Tibial nerve (tissue), 4 donors: Measurements from ENCODE around the gene SH3GL1.

ENCODE experiments used
- EP300 ChIP-seq, 2 donors: sonication (generic); formaldehyde crosslinking; IDR thresholded peaks; one replicate each; pipeline ENCODE4 v1.6.1; 2017; ENCODE audit warnings: antibody characterized with exemption in 2 of 2, mild to moderate bottlenecking in 1 of 2
- TF ChIP-seq, protein P1 (sequence below), 5 experiments: fragments of 200-600 bp in 3 of 5; fragments of 450-650 bp in 2 of 5; sonication (generic) in 3 of 5; IDR thresholded peaks; one replicate each; pipeline ENCODE4 v1.5.1; 2016 to 2019; ENCODE audit warnings: antibody characterized with exemption in 5 of 5, mild to moderate bottlenecking in 3 of 5, moderate library complexity in 2 of 5

DNA sequence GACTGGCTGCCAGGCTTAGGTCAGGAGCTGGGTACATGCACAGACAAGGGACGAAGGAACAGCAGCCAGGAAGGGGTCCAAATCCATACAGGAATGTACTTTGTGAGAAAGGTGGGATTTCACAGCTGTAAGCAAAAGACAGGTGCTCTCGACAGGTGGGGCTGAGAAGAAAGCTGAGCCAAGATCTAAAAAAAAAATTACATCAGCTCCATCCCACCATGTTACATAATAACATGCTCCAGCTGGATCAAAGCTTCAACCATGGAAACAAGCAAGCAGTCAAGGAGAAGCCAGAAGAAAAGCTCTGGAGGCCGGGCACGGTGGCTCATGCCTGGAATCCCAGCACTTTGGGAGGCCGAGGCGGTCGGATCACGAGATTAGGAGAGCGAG is 49.3 kb upstream of the SH3GL1 start:
- TF ChIP-seq, protein P1, sequence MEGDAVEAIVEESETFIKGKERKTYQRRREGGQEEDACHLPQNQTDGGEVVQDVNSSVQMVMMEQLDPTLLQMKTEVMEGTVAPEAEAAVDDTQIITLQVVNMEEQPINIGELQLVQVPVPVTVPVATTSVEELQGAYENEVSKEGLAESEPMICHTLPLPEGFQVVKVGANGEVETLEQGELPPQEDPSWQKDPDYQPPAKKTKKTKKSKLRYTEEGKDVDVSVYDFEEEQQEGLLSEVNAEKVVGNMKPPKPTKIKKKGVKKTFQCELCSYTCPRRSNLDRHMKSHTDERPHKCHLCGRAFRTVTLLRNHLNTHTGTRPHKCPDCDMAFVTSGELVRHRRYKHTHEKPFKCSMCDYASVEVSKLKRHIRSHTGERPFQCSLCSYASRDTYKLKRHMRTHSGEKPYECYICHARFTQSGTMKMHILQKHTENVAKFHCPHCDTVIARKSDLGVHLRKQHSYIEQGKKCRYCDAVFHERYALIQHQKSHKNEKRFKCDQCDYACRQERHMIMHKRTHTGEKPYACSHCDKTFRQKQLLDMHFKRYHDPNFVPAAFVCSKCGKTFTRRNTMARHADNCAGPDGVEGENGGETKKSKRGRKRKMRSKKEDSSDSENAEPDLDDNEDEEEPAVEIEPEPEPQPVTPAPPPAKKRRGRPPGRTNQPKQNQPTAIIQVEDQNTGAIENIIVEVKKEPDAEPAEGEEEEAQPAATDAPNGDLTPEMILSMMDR (IDR thresholded peaks at IDR 0.05) = no peak
- TF ChIP-seq EP300 (IDR thresholded peaks at IDR 0.05) = no peak
